Measurements from ENCODE around the gene P2RY11.

Gene P2RY11

DNA sequence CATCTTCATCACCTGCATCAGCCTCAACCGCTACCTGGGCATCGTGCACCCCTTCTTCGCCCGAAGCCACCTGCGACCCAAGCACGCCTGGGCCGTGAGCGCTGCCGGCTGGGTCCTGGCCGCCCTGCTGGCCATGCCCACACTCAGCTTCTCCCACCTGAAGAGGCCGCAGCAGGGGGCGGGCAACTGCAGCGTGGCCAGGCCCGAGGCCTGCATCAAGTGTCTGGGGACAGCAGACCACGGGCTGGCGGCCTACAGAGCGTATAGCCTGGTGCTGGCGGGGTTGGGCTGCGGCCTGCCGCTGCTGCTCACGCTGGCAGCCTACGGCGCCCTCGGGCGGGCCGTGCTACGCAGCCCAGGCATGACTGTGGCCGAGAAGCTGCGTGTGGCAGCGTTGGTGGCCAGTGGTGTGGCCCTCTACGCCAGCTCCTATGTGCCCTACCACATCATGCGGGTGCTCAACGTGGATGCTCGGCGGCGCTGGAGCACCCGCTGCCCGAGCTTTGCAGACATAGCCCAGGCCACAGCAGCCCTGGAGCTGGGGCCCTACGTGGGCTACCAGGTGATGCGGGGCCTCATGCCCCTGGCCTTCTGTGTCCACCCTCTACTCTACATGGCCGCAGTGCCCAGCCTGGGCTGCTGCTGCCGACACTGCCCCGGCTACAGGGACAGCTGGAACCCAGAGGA is 2.6 kb downstream of the P2RY11 start:
- DNase-seq = no peak

DNA sequence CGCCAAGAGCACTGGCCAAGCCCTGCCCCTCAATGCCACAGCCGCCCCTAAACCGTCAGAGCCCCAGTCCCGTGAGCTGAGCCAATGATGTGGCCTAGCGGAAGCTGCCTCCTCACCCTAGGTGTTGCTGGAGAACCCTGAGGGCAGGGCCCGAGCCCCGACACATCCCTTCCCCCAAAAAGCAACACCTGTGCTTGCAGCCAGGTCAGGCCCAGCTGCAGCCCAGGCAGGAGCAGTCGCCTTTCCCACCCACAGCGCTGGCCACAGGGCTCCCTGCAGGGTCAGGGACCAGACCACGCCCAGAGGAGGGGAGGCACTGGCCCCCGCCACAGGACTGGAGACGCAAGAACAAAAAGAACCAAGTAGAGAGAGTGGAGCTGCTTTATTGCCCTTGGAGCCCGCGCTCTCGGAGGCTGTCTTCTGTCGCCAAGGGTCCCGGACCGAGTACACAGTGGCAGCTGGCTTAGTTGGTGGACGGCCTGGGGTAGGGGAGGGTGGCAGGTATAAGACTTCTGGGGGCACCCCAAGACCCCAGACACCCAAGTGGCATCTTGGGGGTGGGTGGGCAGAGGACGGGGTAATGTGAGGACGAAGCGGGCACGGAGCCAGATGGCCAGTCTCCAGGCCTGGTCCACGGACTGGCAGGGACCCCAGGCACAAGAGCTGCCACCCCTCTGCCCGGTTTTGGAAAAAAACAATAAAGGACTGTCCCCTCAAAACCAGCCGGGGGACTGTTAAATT is 3.3 kb downstream of the P2RY11 start:
- DNase-seq = no peak

DNA sequence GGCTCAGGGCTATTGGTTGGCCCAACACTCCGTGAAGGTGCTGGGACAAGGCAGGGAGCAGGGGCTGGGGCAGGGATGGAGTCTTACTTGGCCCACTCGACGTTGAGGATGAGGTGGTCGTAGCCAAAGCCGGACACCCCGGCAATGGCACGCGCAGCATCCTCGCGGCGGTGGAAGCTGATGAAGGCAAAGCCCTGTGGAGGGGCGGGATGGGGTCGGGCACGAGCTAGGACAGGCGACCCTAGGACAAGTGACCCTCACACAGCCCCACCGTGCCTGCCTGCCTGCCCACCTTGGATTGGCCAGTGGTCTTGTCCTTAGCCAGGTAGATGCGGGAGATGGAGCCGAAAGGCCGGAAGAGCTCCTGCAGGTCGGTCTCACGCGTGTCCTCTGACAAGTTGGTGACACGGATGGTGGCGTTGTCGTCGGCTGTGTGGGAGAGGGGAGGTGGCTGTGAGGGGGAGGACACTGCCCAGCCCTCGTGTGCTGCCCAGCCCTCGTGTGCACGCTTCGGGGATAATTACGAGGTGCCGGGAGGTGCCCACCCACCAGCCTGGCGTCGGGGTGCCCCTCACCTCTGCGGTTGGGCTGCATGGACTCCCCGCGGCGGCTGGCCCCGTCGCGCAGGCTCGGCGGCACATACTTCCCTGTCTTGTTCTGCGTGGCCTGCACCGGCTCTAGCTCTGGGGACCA is 4.0 kb downstream of the P2RY11 start:
- no peak for DNase-seq

DNA sequence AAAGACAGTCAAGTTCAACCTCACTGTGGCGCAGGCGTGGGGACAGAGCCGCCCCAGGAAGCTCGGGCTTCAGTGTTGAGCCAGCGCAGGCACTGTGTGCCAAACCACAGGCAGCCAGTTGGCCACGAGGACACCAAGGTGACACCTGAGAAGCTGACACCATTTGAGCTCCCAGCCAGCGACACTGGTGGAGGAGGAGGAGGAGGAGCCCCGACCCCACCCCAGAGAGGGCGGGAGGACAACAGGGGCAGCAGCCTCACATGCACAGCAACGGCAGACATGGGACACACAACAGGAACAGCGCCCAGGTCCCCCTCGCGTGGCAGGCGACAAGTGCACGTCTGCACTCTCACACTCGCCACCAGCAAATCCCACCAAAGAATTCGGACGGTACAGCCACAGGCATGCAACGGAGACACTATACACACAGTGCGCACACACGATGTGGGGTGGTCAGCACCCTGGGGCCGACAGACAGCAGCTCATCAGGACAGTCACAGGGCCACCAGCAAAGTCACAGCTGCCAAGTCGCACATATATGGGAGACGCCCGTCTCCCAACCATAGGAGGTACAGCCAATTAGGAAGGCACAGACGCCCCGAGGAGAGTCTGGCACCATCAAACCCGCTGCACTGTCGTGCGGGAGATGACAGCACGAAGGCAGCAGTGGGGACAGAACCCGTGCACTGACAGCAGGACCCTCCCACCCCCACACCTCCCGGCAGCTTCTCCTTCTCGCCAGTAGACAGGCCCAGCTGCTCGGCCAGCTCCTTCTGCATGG is 4.8 kb downstream of the P2RY11 start:
- DNase-seq = peak in 1 of 2 donors; percentile 27

DNA sequence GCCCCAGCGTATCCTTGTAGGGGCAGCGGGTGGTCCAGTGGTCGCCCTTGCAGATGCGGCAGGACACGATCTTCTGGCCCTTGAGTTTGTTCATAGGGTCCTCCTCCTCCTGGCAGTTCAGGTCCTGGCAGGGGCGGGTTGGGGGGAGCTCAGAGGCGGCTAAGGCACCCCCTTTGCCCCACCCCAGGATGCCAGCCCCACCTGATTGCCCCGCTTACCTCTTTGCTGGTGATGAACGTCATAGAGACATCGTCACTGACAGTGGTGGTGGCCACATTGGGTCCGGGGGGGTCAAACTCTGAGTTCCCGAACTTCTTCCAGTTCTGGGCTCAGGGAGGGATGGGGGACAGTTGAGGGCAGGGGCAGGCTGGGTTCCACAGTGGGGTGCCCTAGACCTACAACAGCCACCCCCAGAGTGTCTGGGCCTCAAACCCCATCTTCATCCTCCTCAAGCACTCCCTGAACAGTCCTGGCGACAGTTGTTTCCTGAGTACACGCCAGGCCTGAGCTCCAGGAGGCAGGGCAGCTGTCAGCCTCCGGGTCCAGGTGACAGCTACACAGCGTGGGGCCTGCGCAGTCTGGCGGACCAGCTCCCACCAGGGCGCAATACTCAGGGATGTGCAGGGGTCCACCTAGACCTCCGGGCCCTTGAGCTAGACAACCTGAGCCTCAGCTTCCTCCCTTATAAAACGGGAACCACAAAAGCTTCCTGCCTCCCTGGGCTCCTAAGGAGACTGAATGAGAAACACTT is 5.5 kb downstream of the P2RY11 start:
- DNase-seq = no peak

DNA sequence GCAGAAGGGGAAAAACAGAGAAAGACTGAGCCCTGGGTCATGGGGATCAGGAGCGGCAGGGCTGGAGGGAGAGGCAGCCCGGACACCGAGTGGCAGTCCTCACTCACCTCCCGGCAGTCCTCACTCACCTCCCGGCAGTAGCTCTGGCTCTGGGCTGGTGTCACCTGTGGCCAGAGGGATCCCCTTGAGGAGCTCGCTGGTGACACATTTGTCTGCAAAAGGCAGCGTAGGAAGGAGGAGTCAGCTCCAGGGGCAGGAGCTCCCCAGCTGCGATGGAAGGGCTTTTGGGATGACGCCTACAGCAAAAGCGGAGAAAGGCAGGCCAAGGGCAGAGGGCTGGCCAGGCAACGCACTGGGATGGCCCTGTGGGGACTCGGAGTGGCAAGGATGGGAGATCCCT is 7.5 kb downstream of the P2RY11 start:
- DNase-seq = no peak

DNA sequence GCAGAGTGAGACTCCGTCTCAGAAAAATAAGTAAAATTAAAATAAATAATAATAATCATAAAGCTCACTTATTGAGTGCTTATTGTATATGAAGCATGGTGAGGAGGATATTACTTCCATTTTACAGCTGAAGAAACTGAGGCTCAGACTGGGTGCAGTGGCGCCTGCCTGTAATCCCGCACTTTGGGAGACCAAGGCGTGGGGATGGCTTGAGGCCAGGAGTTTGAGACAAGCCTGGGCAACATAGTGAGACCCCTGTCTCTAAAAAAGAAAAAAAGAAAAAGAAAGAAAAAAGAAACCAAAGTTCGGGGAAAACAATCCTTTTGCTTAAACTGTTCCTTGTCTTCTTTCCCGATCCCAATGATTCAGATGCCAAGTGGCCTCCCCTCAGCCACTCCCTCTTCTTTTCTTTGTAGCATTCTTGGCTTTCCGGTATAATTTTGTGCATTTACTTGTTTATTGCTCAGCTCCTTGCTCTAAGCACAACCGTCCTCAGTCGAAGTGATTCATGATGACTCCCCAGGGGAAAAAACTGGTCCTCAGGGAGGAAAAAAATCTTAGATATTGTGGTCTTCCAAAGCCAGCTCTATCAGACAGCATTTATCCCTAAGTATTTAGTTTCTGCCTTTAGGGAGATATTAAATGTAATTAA is 9.2 kb downstream of the P2RY11 start:
- DNase-seq = no peak

DNA sequence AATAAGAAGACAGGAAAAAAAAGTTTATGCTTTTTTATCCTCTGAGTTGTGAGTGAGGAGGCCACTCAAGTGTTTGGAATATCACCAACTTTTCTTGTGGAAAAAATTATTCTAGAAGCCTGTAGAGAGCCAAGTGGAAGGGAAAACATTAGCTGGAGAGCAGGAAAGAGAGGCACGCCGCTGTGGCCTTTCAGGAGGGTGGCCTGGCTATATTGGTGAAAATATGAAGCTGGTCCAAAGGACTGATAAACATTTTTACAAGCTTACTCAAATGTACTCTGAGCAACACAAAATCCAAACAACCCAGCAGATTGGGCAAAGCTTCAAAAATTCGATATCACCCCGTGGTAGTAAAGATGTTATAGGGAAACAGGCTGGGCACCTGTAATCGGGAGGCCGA is 10.6 kb downstream of the P2RY11 start:
- DNase-seq = no peak

DNA sequence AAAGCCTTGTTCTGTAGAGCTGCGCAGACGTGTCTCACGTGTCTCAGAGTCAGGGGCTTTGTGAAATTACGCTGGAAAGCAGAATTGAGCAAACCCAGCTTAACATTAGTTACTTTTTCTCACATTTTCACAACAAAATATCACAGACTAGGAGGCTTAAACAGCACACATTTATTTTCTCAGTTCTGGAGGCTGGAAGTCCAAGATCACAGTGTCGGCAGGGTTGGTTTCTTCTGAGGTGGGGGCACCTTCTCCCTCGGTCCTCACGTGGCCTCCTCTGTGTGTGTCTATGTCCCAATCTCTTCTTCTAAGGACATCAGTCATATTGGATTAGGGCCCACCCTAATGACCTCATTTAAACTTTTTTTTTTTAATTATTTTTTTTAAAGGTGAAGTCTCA is 12.9 kb downstream of the P2RY11 start:
- no peak for DNase-seq

DNA sequence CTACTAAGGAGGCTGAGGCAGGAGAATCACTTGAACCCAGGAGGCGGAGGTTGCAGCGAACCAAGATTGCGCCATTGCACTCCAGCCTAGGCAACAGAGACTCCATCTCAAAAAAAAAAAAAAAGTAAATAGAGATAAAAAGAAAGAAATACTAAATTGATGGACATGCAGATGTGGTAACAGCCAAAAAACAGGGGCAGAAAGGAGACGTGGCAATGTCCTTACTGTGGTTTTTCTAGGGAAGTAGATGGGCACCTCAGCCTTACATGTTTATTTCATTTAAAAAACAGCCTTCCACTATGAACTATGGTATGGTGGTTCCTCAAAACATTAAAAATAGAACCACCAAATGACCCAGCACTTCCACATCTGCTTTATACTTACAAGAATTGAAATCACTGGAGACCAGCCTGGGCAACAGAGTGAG is 14.7 kb downstream of the P2RY11 start:
- peak in 1 of 2 donors; percentile 23 for DNase-seq

DNA sequence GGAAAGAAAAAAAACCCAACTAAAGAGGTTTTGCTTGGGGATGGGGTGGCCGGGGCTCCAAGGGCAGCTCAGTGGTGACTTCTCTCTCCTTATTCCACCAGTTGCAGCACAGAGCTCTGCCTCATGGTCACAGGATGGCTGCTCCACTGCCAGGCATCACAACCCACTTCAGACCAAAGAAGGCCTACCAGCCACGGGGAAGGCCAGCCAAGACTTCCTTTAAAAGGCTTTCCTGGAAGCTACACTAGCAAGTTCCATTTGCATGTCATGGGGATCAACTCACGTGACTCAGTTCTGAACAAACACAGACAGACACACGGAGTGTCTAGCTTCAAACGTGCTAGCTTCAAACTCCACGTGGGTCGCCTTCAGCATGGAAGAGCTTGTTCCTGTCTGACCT is 21.4 kb downstream of the P2RY11 start:
- no peak for DNase-seq

DNA sequence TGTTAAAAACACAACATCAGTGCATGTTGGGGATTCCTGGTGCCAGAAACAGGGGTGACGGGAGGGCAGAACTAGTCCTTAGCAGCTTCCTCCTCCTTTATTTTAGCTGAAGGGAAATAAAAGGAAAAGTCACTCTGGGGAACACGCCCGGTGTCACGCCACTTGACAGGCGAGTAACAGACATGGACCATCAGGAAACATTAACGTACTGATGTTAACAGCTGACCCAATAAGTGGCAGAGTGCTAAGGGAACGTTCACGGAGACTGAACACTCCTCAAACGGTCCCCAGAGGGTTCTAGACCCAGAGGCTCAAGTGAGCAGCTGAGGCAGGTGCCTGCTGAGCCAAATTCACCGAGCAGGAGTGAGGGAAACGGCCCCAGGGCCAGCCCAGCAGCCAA is 22.1 kb downstream of the P2RY11 start:
- DNase-seq = no peak

DNA sequence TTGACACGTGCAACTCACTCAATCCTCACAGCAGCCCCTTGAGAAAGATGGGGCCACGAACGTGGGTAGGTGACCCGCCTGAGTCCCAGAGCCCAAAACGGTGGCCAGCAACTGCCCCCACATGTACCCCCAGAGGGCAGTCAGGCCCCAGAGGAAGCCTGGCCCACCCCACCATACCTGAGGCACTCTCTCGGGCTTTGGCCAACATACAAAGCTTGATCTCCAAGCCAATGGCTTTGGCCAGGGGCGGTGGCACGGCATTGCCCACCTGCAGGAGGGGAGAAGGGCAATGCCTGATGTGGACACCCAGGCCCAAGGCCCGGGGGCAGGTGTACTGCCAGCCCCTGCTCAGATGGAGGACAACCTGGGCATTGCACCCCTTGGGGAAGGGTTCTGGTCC is 22.5 kb downstream of the P2RY11 start:
- no peak for DNase-seq

DNA sequence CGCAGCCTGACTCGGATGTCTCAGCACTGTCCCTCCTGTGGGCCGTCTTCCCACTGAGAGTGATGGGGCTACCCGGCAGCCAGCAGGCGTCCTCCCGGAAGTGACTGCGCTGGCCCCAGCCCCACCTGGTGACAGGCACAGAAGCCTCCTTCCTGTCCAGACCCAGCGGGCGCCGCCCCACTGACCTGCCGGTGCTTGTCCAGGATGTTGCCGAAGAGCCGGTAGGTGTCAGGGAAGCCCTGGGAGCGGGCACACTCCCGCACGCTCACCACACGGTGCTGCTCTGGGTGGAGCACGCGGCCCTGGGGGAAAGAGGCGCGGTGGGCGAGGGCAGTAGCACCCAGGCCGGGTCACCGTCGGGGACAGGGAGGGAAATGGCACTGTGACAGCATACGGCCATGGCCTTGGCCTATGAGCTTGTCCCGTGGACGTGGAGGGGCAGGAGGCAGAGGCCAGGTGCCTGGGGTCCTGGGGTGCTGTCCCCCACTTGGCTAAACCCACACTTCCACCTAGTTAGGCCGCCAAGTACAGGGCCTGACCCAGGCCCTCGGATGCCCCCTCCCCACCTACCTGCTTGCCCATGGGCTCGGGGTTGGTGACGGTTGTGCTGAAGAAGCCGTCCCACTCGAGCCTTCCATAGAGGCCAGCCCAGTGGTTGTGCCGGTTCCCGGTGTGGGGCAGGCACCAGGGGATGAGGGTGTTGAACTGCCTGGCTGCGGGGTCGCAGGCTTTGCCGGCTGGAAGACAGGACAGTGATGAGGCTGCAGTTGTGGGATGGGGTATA is 24.2 kb downstream of the P2RY11 start:
- DNase-seq = no peak

DNA sequence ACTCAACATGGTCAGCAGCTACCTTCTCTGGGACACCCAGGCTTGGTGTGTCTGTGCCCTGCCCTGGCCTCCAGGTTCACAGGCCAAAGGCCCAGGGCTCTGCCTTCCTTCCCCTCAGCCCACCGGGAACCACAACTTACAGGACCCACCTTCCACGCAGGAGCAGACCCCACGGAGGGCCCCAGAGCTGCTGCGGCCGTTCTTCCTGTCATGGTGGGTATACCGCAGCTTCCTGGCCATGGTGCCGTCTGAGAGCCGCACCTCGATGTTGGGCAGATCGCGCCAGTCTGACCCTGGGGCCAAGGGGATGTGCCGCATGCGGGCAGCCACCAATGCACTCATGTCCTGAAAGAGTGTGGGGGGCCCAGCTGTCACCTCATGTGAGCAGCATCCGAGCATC is 25.4 kb downstream of the P2RY11 start:
- DNase-seq = no peak

DNA sequence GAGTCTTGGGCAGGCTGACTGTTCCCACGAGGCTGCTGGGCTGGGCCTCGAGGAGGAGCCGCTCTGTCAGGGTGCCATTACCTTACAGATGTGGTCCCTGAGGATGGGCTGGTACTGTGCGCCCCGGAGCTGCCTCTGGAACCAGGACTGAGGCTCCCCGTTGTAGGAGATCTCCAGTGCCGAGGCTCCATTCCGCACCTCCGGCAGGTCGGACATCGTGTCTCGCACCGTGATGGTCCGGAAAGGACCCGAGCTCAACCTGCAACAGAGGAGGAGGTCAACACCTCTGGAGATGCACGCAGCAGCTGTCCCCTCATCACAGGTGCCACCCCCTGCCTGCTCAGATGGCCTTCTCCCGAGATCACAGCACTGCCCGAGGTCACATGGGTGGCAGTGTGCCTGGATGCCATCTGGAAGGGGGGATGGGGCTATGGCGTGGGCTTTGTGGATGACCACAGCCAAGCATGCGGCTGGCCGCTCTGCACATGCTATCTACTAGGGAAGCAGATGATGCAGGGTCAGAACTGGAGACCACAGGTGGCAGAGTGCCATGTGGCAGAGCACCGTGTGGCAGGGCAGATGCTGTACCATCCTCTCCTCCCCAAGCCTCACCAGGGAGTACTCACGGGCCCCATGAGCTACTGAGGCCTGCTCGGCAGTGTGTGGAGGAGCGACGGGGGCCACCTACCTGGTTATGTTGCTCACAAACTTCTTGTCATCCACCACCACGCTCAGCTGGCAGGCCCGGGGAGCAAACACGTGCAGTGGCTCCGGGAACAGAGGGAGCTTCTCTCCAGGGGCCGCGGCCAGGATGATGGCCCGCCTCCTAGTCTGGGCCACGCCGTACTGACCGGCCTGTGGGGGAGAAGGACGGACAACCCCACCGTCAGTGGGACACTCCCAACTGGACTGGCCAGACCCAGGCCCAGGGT is 26.5 kb downstream of the P2RY11 start:
- DNase-seq = no peak

DNA sequence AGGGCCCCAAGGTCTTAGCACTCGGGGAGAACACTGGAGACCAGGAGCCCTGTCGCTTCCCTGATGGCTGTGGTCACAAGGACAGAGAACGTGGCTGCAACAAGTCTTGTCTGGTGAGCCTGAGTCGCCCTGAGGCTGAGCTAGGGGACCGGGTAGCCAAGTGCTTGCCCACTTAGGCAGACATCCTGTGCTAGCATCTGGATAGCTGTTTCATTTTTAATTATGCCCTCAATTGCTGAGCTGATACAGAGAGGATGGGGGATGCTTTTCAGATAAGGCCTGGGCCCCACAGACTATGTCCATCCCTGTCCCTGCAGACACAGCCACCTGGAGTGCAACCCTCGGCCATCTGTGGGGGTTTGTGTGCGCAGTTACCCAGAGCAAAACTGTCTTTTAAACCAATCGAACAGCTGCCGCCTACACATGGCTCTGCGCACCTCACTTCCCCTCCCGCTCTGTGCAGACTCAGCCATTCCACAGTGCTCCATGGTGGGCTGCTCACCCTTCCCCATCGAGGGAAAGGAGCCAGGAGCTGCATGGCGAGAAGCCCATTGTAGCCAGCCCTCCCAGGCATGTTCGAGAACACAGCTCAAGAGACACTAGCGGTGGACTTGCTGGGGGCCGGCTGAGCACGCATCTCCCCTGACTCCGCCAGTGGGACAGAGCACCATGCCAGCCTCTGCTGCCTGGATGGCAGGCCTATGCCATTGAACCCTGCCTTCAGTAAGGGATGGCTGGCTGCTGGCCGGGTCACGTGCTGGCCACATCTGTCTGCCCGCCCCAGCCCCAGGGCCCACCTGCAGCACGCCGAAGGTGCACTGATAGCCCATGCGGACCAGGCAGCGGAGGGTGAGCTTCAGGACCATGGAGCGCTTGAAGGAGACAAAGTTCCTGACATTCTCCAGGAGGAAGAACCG is 27.6 kb downstream of the P2RY11 start:
- no peak for DNase-seq

DNA sequence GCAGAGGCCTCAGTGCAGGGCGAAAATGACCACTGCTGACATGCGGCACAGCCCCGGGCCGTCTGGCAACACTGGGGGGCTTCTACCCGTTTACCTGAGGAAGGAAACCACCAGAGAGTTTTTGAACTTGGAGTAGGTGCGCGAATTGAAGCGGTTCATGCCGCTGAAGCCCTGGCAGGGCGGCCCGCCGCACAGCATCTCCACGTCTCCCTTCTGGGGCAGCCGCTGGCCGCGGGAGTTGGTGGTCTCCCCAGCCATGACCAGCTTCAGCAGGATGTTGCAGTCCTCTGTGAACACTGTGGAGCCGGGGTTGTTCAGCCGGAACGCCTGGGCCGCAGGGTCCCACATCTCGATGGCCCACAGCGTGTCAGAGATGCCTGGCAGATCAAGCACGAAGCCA is 28.5 kb downstream of the P2RY11 start:
- no peak for DNase-seq

DNA sequence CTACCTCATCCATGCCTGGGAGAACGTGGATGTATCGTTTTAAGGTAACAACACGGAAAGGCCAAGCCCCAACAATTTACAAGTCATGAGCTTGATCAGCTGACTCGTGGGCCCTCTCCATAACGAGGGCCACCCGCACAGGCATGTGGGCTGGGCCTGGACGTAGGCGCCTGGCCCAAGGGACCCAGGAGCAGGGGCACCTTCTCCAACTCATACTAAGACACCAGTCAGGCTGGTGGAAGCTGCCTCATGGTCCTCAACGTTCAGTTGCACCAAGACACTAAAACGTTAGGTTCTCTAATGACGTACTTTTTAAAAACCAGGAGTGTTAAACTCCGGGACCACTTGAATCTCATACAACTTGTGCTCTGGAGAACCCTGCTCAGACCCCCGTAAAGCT is 30.0 kb downstream of the P2RY11 start:
- DNase-seq = no peak

Data from CD4-positive, alpha-beta T cell treated with Interleukin-4 for 1 hour (primary cell).